Liver (tissue), 9 donors: ENCODE measurements around the gene PCF11. TPM values are rescaled to one million over a fixed set of nuclear protein-coding genes. Genes with fewer than 3 reads are reported as not detected.

ENCODE experiments used
- DNase-seq: peaks from one replicate; pipeline ENCODE4 v3.0.0-alpha.2; 2017; ENCODE audit warnings: low spot score
- H3K27ac ChIP-seq, 2 donors: one replicate each; pipeline ENCODE4 v1.7.0; 2013; ENCODE audit warnings: inconsistent platforms in 2 of 2, low read length in 2 of 2, control low read depth in 1 of 2, low read depth in 1 of 2, mild to moderate bottlenecking in 1 of 2
- H3K27me3 ChIP-seq, 4 donors: one replicate each; pipeline versions ENCODE4 v1.6.1 to v1.7.0; 2013; ENCODE audit warnings: low read length in 3 of 4, inconsistent platforms in 1 of 4, mild to moderate bottlenecking in 1 of 4, moderate library complexity in 1 of 4; ENCODE audit not compliant: control insufficient read depth in 4 of 4, insufficient read depth in 4 of 4
- H3K36me3 ChIP-seq, 4 donors: one replicate each; pipeline versions ENCODE4 v1.6.1 to v1.7.0; 2013; ENCODE audit warnings: low read length in 3 of 4, mild to moderate bottlenecking in 3 of 4, low read depth in 1 of 4, moderate library complexity in 1 of 4; ENCODE audit not compliant: control insufficient read depth in 4 of 4, insufficient read depth in 3 of 4
- H3K4me1 ChIP-seq, 4 donors: one replicate each; pipeline versions ENCODE4 v1.6.1 to v1.7.0; 2013; ENCODE audit warnings: low read length in 3 of 4, mild to moderate bottlenecking in 3 of 4, moderate library complexity in 1 of 4; ENCODE audit not compliant: control insufficient read depth in 4 of 4, insufficient read depth in 4 of 4
- H3K4me3 ChIP-seq, 3 donors: one replicate each; pipeline versions ENCODE4 v1.6.1 to v1.7.0; 2013; ENCODE audit warnings: low read length in 3 of 3, control low read depth in 1 of 3, low read depth in 1 of 3, mild to moderate bottlenecking in 1 of 3
- H3K9ac ChIP-seq, 2 donors: one replicate each; pipeline ENCODE4 v1.7.0; 2013; ENCODE audit warnings: low read length in 2 of 2, mild to moderate bottlenecking in 2 of 2, moderate library complexity in 2 of 2, control low read depth in 1 of 2, low read depth in 1 of 2
- H3K9me3 ChIP-seq, 4 donors: one replicate each; pipeline versions ENCODE4 v1.6.1 to v1.7.0; 2013; ENCODE audit warnings: low read length in 3 of 4; ENCODE audit not compliant: control insufficient read depth in 4 of 4
- GABPA ChIP-seq, 2 donors: IDR thresholded peaks in 1 of 2; conservative IDR thresholded peaks in 1 of 2; 2 replicates each; pipeline ENCODE4 v1.6.1; 2016; ENCODE audit warnings: antibody characterized with exemption in 2 of 2, mild to moderate bottlenecking in 1 of 2, moderate library complexity in 1 of 2
- HNF4A ChIP-seq, 2 donors: conservative IDR thresholded peaks; 2 replicates each; pipeline ENCODE4 v1.6.1; 2016; ENCODE audit warnings: antibody characterized with exemption in 2 of 2, mild to moderate bottlenecking in 2 of 2
- HNF4G ChIP-seq: IDR thresholded peaks from 2 replicates; pipeline ENCODE4 v1.6.1; 2016; ENCODE audit warnings: antibody characterized with exemption
- JUND ChIP-seq, 2 donors: IDR thresholded peaks; 2 replicates each; pipeline ENCODE4 v1.6.1; 2016; ENCODE audit warnings: antibody characterized with exemption in 2 of 2
- NR2F2 ChIP-seq: IDR thresholded peaks from 2 replicates; pipeline ENCODE4 v1.6.1; 2016; ENCODE audit warnings: antibody characterized with exemption
- RAD21 ChIP-seq, 2 donors: IDR thresholded peaks; 2 replicates each; pipeline ENCODE4 v1.6.1; 2016; ENCODE audit warnings: antibody characterized with exemption in 2 of 2, mild to moderate bottlenecking in 2 of 2
- SP1 ChIP-seq: IDR thresholded peaks from 2 replicates; pipeline ENCODE4 v1.6.1; 2018; ENCODE audit warnings: antibody characterized with exemption, mild to moderate bottlenecking
- WGBS: extraction: QIAGEN DNeasy Blood & Tissue Kit; methylation state at CpG from one replicate; pipeline ENCODE4 v1.1.7; 2013; 5-methylcytosine and 5-hydroxymethylcytosine counted together
- polyA plus RNA-seq, 2 donors: library from polyadenylated mRNA; stranded (reverse) in 1 of 2; unstranded in 1 of 2; fragments of 200-250 nt in 1 of 2; fragments of >200 nt in 1 of 2; fragmentation: Nextera tagmentation in 1 of 2; extraction: Ambion mirVana in 1 of 2; gene quantifications; one replicate each; pipeline versions ENCODE4 v1.2.1 to v1.2.3, GENCODE V29; 2013 to 2015
- total RNA-seq, 2 donors: library from RNA; depleted of rRNA; stranded (reverse); fragments of >200 nt; gene quantifications; one replicate each; pipeline ENCODE4 v1.2.3, GENCODE V29; 2014
- TF ChIP-seq, protein P1 (sequence below): IDR thresholded peaks from 2 replicates; pipeline ENCODE4 v1.6.1; 2016; ENCODE audit warnings: antibody characterized with exemption
- TF ChIP-seq, protein P2 (sequence below): IDR thresholded peaks from 2 replicates; pipeline ENCODE4 v1.6.1; 2016; ENCODE audit warnings: antibody characterized with exemption, mild to moderate bottlenecking
- TF ChIP-seq, protein P3 (sequence below): fragments of 150-350 bp; IDR thresholded peaks from 2 replicates; pipeline ENCODE4 v1.5.1; 2017; ENCODE audit warnings: improper control_type of control experiment, low read depth, low read length; ENCODE audit not compliant: missing input control
- donor health status: healthy.
- donor health status: healthy.
- donor health status: healthy.
- donor health status: healthy.
- donor health status: healthy.

PCF11 gene
- total and polyA plus RNA-seq, 4 donors: 5.9 to 39.7 (median 19.0) TPM

DNA sequence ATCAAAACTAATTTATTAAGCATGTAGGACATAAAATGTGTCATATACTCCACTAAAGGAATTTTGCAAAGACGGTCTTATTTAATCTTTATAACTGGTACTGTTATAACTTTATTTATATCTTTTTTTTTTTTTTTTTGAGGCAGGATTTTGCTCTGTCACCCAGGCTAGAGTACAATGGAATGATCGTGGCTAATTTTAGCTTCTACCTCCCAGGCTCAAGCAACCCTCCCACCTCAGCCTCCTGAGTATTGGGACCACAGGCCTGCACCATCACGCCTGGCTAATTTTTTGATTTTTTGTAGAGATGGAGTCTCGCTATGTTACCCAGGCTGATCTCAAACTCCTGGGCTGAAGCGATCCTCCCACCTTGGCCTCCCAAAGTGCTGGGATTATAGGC lies 31.4 kb upstream of the PCF11 start:
- TF ChIP-seq, protein P1, sequence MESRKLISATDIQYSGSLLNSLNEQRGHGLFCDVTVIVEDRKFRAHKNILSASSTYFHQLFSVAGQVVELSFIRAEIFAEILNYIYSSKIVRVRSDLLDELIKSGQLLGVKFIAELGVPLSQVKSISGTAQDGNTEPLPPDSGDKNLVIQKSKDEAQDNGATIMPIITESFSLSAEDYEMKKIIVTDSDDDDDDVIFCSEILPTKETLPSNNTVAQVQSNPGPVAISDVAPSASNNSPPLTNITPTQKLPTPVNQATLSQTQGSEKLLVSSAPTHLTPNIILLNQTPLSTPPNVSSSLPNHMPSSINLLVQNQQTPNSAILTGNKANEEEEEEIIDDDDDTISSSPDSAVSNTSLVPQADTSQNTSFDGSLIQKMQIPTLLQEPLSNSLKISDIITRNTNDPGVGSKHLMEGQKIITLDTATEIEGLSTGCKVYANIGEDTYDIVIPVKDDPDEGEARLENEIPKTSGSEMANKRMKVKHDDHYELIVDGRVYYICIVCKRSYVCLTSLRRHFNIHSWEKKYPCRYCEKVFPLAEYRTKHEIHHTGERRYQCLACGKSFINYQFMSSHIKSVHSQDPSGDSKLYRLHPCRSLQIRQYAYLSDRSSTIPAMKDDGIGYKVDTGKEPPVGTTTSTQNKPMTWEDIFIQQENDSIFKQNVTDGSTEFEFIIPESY: no peak
- TF ChIP-seq, protein P2, sequence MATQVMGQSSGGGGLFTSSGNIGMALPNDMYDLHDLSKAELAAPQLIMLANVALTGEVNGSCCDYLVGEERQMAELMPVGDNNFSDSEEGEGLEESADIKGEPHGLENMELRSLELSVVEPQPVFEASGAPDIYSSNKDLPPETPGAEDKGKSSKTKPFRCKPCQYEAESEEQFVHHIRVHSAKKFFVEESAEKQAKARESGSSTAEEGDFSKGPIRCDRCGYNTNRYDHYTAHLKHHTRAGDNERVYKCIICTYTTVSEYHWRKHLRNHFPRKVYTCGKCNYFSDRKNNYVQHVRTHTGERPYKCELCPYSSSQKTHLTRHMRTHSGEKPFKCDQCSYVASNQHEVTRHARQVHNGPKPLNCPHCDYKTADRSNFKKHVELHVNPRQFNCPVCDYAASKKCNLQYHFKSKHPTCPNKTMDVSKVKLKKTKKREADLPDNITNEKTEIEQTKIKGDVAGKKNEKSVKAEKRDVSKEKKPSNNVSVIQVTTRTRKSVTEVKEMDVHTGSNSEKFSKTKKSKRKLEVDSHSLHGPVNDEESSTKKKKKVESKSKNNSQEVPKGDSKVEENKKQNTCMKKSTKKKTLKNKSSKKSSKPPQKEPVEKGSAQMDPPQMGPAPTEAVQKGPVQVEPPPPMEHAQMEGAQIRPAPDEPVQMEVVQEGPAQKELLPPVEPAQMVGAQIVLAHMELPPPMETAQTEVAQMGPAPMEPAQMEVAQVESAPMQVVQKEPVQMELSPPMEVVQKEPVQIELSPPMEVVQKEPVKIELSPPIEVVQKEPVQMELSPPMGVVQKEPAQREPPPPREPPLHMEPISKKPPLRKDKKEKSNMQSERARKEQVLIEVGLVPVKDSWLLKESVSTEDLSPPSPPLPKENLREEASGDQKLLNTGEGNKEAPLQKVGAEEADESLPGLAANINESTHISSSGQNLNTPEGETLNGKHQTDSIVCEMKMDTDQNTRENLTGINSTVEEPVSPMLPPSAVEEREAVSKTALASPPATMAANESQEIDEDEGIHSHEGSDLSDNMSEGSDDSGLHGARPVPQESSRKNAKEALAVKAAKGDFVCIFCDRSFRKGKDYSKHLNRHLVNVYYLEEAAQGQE: no peak
- TF ChIP-seq RAD21 (IDR thresholded peaks at IDR 0.05) (no peak), HNF4G (no peak), JUND (IDR thresholded peaks at IDR 0.05) (no peak), GABPA (IDR thresholded peaks at IDR 0.05 in 1 of 2, conservative IDR thresholded peaks at IDR 0.05 in 1 of 2) (no peak)
- Histone ChIP-seq H3K4me1 (no peaks in the 10 kb centered on the region), H3K9me3 (no peaks in the 10 kb centered on the region), H3K36me3 (no peaks in the 10 kb centered on the region), H3K27ac (no peak overlapping the region), H3K9ac (no peak overlapping the region), H3K27me3 (no peaks in the 10 kb centered on the region), H3K4me3 (no peak overlapping the region)
- 86% methylated on average over 5 of the region's 5 CpGs for WGBS
- DNase-seq: no peak

DNA sequence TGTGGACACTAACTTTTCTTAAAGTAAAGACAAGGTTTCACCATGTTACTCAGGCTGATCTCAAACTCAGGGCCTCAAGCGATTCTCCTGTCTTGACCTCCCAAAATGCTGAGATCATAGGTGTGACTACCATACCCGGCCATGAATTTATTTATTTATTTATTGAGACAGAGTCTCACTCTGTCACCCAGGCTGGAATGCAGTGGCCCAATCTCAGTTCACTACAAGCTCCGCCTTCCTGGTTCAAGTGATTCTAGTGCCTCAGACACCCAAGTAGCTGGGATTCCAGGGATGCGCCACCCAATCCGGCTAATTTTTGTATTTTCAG lies 29.7 kb upstream of the PCF11 start:
- Histone ChIP-seq H3K27me3 (no peaks in the 10 kb centered on the region), H3K4me1 (no peaks in the 10 kb centered on the region), H3K9ac (no peak overlapping the region), H3K9me3 (no peaks in the 10 kb centered on the region), H3K4me3 (no peak overlapping the region), H3K27ac (no peak overlapping the region), H3K36me3 (no peaks in the 10 kb centered on the region)
- no peak for DNase-seq
- no peak for TF ChIP-seq GABPA (IDR thresholded peaks at IDR 0.05 in 1 of 2, conservative IDR thresholded peaks at IDR 0.05 in 1 of 2)
- TF ChIP-seq SP1: no peak
- TF ChIP-seq, protein P3, sequence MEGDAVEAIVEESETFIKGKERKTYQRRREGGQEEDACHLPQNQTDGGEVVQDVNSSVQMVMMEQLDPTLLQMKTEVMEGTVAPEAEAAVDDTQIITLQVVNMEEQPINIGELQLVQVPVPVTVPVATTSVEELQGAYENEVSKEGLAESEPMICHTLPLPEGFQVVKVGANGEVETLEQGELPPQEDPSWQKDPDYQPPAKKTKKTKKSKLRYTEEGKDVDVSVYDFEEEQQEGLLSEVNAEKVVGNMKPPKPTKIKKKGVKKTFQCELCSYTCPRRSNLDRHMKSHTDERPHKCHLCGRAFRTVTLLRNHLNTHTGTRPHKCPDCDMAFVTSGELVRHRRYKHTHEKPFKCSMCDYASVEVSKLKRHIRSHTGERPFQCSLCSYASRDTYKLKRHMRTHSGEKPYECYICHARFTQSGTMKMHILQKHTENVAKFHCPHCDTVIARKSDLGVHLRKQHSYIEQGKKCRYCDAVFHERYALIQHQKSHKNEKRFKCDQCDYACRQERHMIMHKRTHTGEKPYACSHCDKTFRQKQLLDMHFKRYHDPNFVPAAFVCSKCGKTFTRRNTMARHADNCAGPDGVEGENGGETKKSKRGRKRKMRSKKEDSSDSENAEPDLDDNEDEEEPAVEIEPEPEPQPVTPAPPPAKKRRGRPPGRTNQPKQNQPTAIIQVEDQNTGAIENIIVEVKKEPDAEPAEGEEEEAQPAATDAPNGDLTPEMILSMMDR: no peak
- no peak for TF ChIP-seq JUND (IDR thresholded peaks at IDR 0.05)
- no peak for TF ChIP-seq NR2F2
- TF ChIP-seq HNF4A (conservative IDR thresholded peaks at IDR 0.05): no peak
- TF ChIP-seq, protein P1: no peak
- WGBS: 95% methylated on average over 5 of the region's 5 CpGs
